ENCODE measurements around the gene PPIF.

DNA sequence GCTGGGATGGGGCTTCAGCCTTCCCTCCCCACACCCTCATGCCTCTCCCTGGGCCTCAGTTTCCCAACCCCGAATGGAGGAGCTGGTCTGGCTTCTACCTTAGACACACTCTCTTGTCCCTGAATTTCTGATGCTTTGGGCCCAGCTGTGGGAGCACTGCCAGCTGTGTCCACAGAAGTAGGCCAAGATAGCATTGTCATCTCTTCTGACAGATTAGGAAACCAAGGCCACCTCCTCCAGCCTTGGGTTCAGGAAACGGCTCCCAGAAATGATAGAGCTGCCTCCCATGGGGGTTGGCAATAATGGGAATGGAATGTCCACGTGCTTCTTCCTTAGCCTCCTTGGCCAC, 1.3 kb downstream of the PPIF start:
- TF ChIP-seq, protein P1, sequence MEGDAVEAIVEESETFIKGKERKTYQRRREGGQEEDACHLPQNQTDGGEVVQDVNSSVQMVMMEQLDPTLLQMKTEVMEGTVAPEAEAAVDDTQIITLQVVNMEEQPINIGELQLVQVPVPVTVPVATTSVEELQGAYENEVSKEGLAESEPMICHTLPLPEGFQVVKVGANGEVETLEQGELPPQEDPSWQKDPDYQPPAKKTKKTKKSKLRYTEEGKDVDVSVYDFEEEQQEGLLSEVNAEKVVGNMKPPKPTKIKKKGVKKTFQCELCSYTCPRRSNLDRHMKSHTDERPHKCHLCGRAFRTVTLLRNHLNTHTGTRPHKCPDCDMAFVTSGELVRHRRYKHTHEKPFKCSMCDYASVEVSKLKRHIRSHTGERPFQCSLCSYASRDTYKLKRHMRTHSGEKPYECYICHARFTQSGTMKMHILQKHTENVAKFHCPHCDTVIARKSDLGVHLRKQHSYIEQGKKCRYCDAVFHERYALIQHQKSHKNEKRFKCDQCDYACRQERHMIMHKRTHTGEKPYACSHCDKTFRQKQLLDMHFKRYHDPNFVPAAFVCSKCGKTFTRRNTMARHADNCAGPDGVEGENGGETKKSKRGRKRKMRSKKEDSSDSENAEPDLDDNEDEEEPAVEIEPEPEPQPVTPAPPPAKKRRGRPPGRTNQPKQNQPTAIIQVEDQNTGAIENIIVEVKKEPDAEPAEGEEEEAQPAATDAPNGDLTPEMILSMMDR (IDR thresholded peaks at IDR 0.05) = no peak
- TF ChIP-seq POLR2A (IDR thresholded peaks at IDR 0.05) = no peak
